SK-N-SH (cell line): ENCODE results near the gene TEAD2. TPM values are rescaled to one million over a fixed set of nuclear protein-coding genes. Genes with fewer than 3 reads are reported as not detected.

ENCODE experiments used
- CTCF ChIA-PET: fragments of 300-600, 350-600 bp; formaldehyde crosslinking; extraction: SDS; loops from one replicate; lab custom pipeline; 2021; lab: Yijun Ruan, JAX
- POLR2A ChIA-PET: fragments of 350-600 bp; sonication (Branson Sonifier 250); formaldehyde crosslinking; extraction: SDS; loops from one replicate; lab custom pipeline; 2020; ENCODE audit warnings: antibody characterized with exemption, inconsistent platforms; lab: Yijun Ruan, JAX
- DNase-seq: peaks from one replicate; pipeline ENCODE4 v3.0.0; 2012
- H2AFZ ChIP-seq: fragments of 200-600 bp; sonication (generic); 2 replicates; pipeline ENCODE4 v1.8.1; 2016; ENCODE audit warnings: antibody characterized with exemption, mild to moderate bottlenecking, low read depth
- H3F3A ChIP-seq: fragments of 200-600 bp; sonication (generic); replicated peaks from 2 replicates; pipeline ENCODE3; 2016; ENCODE audit warnings: antibody characterized with exemption, mild to moderate bottlenecking; ENCODE audit not compliant: insufficient read depth
- H3K27ac ChIP-seq, 2 experiments: fragments of 200-500 bp in 1 of 2; fragments of 200-600 bp in 1 of 2; sonication (Bioruptor generic) in 1 of 2; sonication (generic), shearing (Covaris generic) in 1 of 2; 2 replicates each; pipeline versions ENCODE4 v1.5.1 to v1.6.1; 2014 to 2016; ENCODE audit warnings: low read depth in 2 of 2, inconsistent platforms in 1 of 2, low read length in 1 of 2, mild to moderate bottlenecking in 1 of 2, mixed read lengths in 1 of 2
- H3K27me3 ChIP-seq: fragments of 200-600 bp; sonication (generic), shearing (Covaris generic); 2 replicates; pipeline ENCODE4 v1.6.1; 2016; ENCODE audit warnings: mixed run types; ENCODE audit not compliant: insufficient read depth
- H3K36me3 ChIP-seq, 2 experiments: fragments of 200-500 bp in 1 of 2; fragments of 200-600 bp in 1 of 2; sonication (Bioruptor generic) in 1 of 2; sonication (generic) in 1 of 2; replicated peaks in 1 of 2; 2 replicates each; pipeline versions ENCODE3 to v1.5.1; 2014 to 2016; ENCODE audit warnings: low read length in 1 of 2, mild to moderate bottlenecking in 1 of 2; ENCODE audit not compliant: insufficient read depth in 2 of 2, control insufficient read depth in 1 of 2
- H3K4me1 ChIP-seq, 2 experiments: fragments of 200-500 bp in 1 of 2; fragments of 200-600 bp in 1 of 2; sonication (Bioruptor generic) in 1 of 2; sonication (generic), shearing (Covaris generic) in 1 of 2; 2 replicates each; pipeline versions ENCODE4 v1.5.1 to v1.6.1; 2014 to 2016; ENCODE audit warnings: low read depth in 1 of 2, low read length in 1 of 2, mixed run types in 1 of 2; ENCODE audit not compliant: insufficient read depth in 2 of 2, control insufficient read depth in 1 of 2
- H3K4me2 ChIP-seq: fragments of 200-600 bp; sonication (generic), shearing (Covaris generic); 2 replicates; pipeline ENCODE4 v1.6.1; 2017; ENCODE audit warnings: mixed run types
- H3K4me3 ChIP-seq, 2 experiments: fragments of 200-500 bp in 1 of 2; fragments of 200-600 bp in 1 of 2; sonication (Bioruptor generic) in 1 of 2; sonication (generic), shearing (Covaris generic) in 1 of 2; 2 replicates each; pipeline versions ENCODE4 v1.5.1 to v1.8.1; 2014 to 2016; ENCODE audit warnings: low read depth in 2 of 2, inconsistent platforms in 1 of 2, low read length in 1 of 2, mild to moderate bottlenecking in 1 of 2, mixed read lengths in 1 of 2, moderate library complexity in 1 of 2
- H3K79me2 ChIP-seq: fragments of 200-600 bp; sonication (generic); 2 replicates; pipeline ENCODE4 v1.8.1; 2017; ENCODE audit warnings: mild to moderate bottlenecking; ENCODE audit not compliant: insufficient read depth
- H3K9ac ChIP-seq: fragments of 200-600 bp; sonication (generic); 2 replicates; pipeline ENCODE4 v1.6.1; 2017; ENCODE audit warnings: mixed run types
- H3K9me2 ChIP-seq: fragments of 200-600 bp; sonication (generic); 2 replicates; pipeline ENCODE4 v1.6.1; 2017; ENCODE audit warnings: mixed run types
- H3K9me3 ChIP-seq: fragments of 200-600 bp; sonication (generic); 2 replicates; pipeline ENCODE4 v1.6.1; 2017; ENCODE audit warnings: mixed run types, mild to moderate bottlenecking, moderate library complexity
- H4K20me1 ChIP-seq: fragments of 200-600 bp; sonication (generic); 2 replicates; pipeline ENCODE4 v1.6.1; 2017; ENCODE audit warnings: mild to moderate bottlenecking, mixed run types; ENCODE audit not compliant: insufficient read depth
- EZH2phosphoT487 ChIP-seq: fragments of 200-600 bp; sonication (generic); IDR thresholded peaks from 2 replicates; pipeline ENCODE4 v1.6.1; 2017; ENCODE audit warnings: low read depth, mixed run types, mild to moderate bottlenecking, antibody characterized with exemption, moderate library complexity, borderline replicate concordance
- FOXJ3 ChIP-seq: sonication (generic); formaldehyde crosslinking; IDR thresholded peaks from 2 replicates; pipeline ENCODE4 v1.5.1; 2020; ENCODE audit warnings: mild to moderate bottlenecking, missing genetic modification reagents
- FOXM1 ChIP-seq: IDR thresholded peaks from 2 replicates; pipeline ENCODE4 v1.4.0; 2012; ENCODE audit warnings: low read depth, mild to moderate bottlenecking
- GABPA ChIP-seq: IDR thresholded peaks from 2 replicates; pipeline ENCODE4 v1.4.0; 2012; ENCODE audit warnings: low read depth, mild to moderate bottlenecking
- GATA2 ChIP-seq: sonication (generic); formaldehyde crosslinking; IDR thresholded peaks from 2 replicates; pipeline ENCODE4 v1.5.0; 2020; ENCODE audit warnings: mild to moderate bottlenecking, missing genetic modification reagents
- IRF3 ChIP-seq: fragments of 150-350 bp; IDR thresholded peaks from 2 replicates; pipeline ENCODE4 v1.6.1; 2016; ENCODE audit warnings: mild to moderate bottlenecking, low read depth, low read length
- JUND ChIP-seq: IDR thresholded peaks from 2 replicates; pipeline ENCODE4 v1.4.0; 2012
- MAX ChIP-seq: IDR thresholded peaks from 2 replicates; pipeline ENCODE4 v1.4.0; 2012; ENCODE audit warnings: low read depth
- NFIC ChIP-seq: IDR thresholded peaks from 2 replicates; pipeline ENCODE4 v1.4.0; 2012; ENCODE audit warnings: borderline replicate concordance
- NRF1 ChIP-seq: IDR thresholded peaks from 2 replicates; pipeline ENCODE4 v1.6.1; 2012; ENCODE audit warnings: low read depth, mild to moderate bottlenecking, low read length
- POLR2AphosphoS5 ChIP-seq: IDR thresholded peaks from 2 replicates; pipeline ENCODE4 v1.6.1; 2012; ENCODE audit warnings: low read depth, low read length
- RAD21 ChIP-seq: IDR thresholded peaks from 2 replicates; pipeline ENCODE4 v1.6.1; 2012; ENCODE audit warnings: mild to moderate bottlenecking, low read length
- RCOR1 ChIP-seq: fragments of 150-350 bp; IDR thresholded peaks from 2 replicates; pipeline ENCODE4 v1.6.1; 2017; ENCODE audit warnings: antibody characterized with exemption, low read length
- RXRA ChIP-seq: IDR thresholded peaks from 2 replicates; pipeline ENCODE4 v1.4.0; 2012; ENCODE audit warnings: low read depth, mild to moderate bottlenecking, borderline replicate concordance
- TCF12 ChIP-seq: IDR thresholded peaks from 2 replicates; pipeline ENCODE4 v1.4.0; 2012
- USF1 ChIP-seq: IDR thresholded peaks from 2 replicates; pipeline ENCODE4 v1.4.0; 2012; ENCODE audit warnings: low read depth, borderline replicate concordance
- USF2 ChIP-seq: fragments of 150-350 bp; IDR thresholded peaks from 2 replicates; pipeline ENCODE4 v1.6.1; 2017; ENCODE audit warnings: antibody characterized with exemption, low read length, low read depth, borderline replicate concordance
- WGBS: methylation state at CpG from one replicate; pipeline ENCODE4 v1.1.6; 2017; ENCODE audit warnings: low lambda C conversion rate; 5-methylcytosine and 5-hydroxymethylcytosine counted together
- polyA plus RNA-seq, 3 experiments: library from polyadenylated mRNA; depleted of rRNA; stranded (reverse); fragments of >200 nt; gene quantifications; 2 replicates each; pipeline ENCODE4 v1.2.3, GENCODE V29; 2012
- TF ChIP-seq, protein P1 (sequence below): IDR thresholded peaks from 2 replicates; pipeline ENCODE4; 2012
- TF ChIP-seq, protein P2 (sequence below): IDR thresholded peaks from 2 replicates; pipeline ENCODE4 v1.4.0; 2012; ENCODE audit warnings: low read depth, borderline replicate concordance

Gene TEAD2
- polyA plus RNA-seq, 1 of the 3 experiments (the other 2 are of a cell fraction) = 27.9 TPM

- Histone ChIP-seq H3K9me3 (no peaks in the 10 kb centered on the region), H3K9ac (no peak overlapping the region), H2AFZ (no peak overlapping the region), H3K27ac (no peak overlapping the region), H3K4me2 (no peak overlapping the region), H3K36me3 (no peaks in the 10 kb centered on the region), H3K9me2 (no peaks in the 10 kb centered on the region), H3K79me2 (no peaks in the 10 kb centered on the region), H3K4me3 (no peak overlapping the region), H4K20me1 (no peaks in the 10 kb centered on the region), H3K4me1 (no peaks in the 10 kb centered on the region), H3F3A (peaks cover 8% of the 10 kb centered on the region), H3K27me3 (peaks cover 6% of the 10 kb centered on the region; the same call in 1 of the 2 replicates)
- 11% methylated on average over 3 of the region's 3 CpGs for WGBS
- no peak for DNase-seq
- ChIA-PET CTCF (no interaction called here), POLR2A (no interaction called here)
- TF ChIP-seq RAD21 (no peak), EZH2phosphoT487 (no peak), GATA2 (CRISPR knock-in tag) (no peak), RCOR1 (no peak), USF1 (no peak), FOXM1 (no peak), IRF3 (no peak), USF2 (no peak), TCF12 (no peak), POLR2AphosphoS5 (no peak), NRF1 (no peak), FOXJ3 (CRISPR knock-in tag) (no peak), GABPA (no peak), NFIC (no peak), JUND (no peak), MAX (no peak), RXRA (no peak)
- TF ChIP-seq, protein P1, sequence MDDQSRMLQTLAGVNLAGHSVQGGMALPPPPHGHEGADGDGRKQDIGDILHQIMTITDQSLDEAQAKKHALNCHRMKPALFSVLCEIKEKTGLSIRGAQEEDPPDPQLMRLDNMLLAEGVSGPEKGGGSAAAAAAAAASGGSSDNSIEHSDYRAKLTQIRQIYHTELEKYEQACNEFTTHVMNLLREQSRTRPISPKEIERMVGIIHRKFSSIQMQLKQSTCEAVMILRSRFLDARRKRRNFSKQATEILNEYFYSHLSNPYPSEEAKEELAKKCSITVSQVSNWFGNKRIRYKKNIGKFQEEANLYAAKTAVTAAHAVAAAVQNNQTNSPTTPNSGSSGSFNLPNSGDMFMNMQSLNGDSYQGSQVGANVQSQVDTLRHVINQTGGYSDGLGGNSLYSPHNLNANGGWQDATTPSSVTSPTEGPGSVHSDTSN = no peak
- TF ChIP-seq, protein P2, sequence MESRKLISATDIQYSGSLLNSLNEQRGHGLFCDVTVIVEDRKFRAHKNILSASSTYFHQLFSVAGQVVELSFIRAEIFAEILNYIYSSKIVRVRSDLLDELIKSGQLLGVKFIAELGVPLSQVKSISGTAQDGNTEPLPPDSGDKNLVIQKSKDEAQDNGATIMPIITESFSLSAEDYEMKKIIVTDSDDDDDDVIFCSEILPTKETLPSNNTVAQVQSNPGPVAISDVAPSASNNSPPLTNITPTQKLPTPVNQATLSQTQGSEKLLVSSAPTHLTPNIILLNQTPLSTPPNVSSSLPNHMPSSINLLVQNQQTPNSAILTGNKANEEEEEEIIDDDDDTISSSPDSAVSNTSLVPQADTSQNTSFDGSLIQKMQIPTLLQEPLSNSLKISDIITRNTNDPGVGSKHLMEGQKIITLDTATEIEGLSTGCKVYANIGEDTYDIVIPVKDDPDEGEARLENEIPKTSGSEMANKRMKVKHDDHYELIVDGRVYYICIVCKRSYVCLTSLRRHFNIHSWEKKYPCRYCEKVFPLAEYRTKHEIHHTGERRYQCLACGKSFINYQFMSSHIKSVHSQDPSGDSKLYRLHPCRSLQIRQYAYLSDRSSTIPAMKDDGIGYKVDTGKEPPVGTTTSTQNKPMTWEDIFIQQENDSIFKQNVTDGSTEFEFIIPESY = no peak
Measured at GRCh38 chr19:49297403-49297802, 64.8 kb downstream of the TEAD2 start.
